Measurements from ENCODE around the gene TGM6.

Gene TGM6

GRCh38 chr20:2455771-2456497 is 75.2 kb downstream of the TGM6 start:
- DNase-seq (ENCODE audit: low spot score), result no peak

GRCh38 chr20:2458919-2459499 is 78.3 kb downstream of the TGM6 start:
- DNase-seq (ENCODE audit: low spot score), result no peak

GRCh38 chr20:2459981-2460751 is 79.5 kb downstream of the TGM6 start:
- no peak for DNase-seq (ENCODE audit: low spot score)

- DNase-seq (ENCODE audit: low spot score), result no peak
Measured at GRCh38 chr20:2460752-2461424, 80.2 kb downstream of the TGM6 start.

GRCh38 chr20:2462484-2462883 is 81.8 kb downstream of the TGM6 start:
- DNase-seq (ENCODE audit: low spot score), result no peak

- DNase-seq (ENCODE audit: low spot score), result no peak
Measured at GRCh38 chr20:2463616-2464365, 83.1 kb downstream of the TGM6 start.

- no peak for DNase-seq (ENCODE audit: low spot score)
Measured at GRCh38 chr20:2465100-2465499, 84.4 kb downstream of the TGM6 start.

- DNase-seq (ENCODE audit: low spot score), result no peak
Measured at GRCh38 chr20:2467412-2467811, 86.7 kb downstream of the TGM6 start.

GRCh38 chr20:2468581-2469407 is 88.1 kb downstream of the TGM6 start:
- DNase-seq (ENCODE audit: low spot score), result no peak

- DNase-seq (ENCODE audit: low spot score), result peak; percentile 50
Measured at GRCh38 chr20:2469991-2470422, 89.3 kb downstream of the TGM6 start.

GRCh38 chr20:2470423-2471193 is 89.9 kb downstream of the TGM6 start, which contains the start of gene SNRPB:
Gene SNRPB, minus strand, starts transcription at chr20:2470789. Its CDS starts 99 bp downstream, at chr20:2470690.
- DNase-seq (ENCODE audit: low spot score), result peak; percentile 97

- no peak for DNase-seq (ENCODE audit: low spot score)
Measured at GRCh38 chr20:2473516-2473915, 92.8 kb downstream of the TGM6 start.

- no peak for DNase-seq (ENCODE audit: low spot score)
Measured at GRCh38 chr20:2475850-2476741, 95.4 kb downstream of the TGM6 start.

- no peak for DNase-seq (ENCODE audit: low spot score)
Measured at GRCh38 chr20:2476742-2477615, 96.3 kb downstream of the TGM6 start.

GRCh38 chr20:2480381-2480780 is 99.7 kb downstream of the TGM6 start:
- DNase-seq (ENCODE audit: low spot score), result no peak

All from CD4-positive, alpha-beta T cell treated with Interleukin-6 at 100 ng/mL for 8 hours (primary cell).